HG02798 (cell line): ENCODE measurements around the gene SMIM5.

ENCODE experiments used
- ATAC-seq: cut with Tn5 transposase; IDR thresholded peaks from one replicate; pipeline ENCODE4 v1.9.1; 2021; ENCODE audit warnings: mild to moderate bottlenecking; ENCODE audit not compliant: unreplicated experiment, poor library complexity

The SMIM5 gene

DNA sequence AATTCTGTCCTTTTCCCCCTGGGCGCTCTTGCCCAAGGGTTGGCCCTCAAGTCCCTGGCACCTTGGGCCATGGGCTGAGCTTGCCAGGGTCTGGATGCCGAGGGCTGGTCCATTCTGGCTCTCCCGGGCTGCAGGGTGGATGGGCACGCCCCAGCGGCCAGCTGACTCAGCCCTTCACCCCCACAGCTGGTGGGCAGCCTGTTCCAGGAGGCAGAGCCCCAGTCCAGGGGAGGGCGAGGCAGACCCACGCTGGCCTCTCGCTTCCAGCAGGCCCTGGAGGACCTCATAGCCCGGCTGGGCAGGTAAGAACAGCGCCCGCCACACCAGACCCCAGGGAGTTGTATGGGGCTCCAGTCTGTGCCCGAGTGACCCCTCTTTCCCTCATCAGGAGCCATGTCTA, 30.6 kb upstream of the SMIM5 start:
- ATAC-seq, result no peak

DNA sequence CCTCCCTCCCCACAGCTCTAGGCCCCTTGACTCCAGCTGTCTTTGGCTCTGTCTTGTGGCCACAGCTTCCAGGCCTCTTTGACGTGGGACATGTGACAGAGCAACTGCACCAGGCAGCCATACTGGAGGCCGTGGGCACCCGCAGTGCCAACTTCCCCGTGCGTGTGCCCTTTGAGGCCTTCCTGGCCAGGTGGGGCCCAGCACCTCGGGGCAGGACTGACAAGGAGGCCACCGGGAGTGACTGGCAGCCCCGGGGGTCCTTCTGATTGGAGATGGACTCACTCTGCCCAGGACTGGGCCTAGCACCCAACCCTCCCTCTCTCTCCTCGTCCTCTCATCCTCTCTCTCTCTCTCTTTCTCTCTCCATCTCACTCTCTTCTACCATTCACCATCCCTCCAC, 30.1 kb upstream of the SMIM5 start:
- no peak for ATAC-seq

DNA sequence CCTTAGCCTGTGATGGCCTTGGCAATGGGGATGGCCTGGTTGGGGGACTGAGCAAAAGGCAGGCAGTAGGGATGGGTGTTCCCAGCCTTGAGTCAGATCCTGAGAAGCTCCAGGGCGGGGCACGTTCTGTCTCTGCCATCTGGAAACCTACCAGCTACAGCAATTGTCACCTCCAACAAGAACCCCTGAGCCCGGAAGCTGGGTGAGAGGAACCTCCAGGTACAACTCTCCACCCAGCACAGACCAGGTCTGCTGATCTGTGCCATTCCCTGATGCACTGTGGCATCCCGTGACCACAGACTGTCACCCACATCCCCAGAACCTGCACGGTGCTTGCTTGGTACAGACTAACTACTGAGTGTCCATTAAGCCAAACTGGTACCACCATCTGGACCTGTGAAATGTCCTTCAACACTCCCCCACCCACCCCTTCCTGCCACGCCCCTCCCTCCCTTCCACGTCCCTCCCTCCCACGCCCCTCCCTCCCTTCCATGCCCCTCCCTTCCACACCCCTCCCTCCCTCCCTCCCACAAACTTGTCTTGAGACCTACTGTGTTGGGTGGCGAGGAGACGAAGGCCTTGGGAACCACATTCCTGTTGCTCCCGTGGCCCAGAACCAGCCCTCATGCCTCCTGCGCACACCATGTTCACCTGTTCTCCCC, 29.1 kb upstream of the SMIM5 start:
- ATAC-seq, result no peak

DNA sequence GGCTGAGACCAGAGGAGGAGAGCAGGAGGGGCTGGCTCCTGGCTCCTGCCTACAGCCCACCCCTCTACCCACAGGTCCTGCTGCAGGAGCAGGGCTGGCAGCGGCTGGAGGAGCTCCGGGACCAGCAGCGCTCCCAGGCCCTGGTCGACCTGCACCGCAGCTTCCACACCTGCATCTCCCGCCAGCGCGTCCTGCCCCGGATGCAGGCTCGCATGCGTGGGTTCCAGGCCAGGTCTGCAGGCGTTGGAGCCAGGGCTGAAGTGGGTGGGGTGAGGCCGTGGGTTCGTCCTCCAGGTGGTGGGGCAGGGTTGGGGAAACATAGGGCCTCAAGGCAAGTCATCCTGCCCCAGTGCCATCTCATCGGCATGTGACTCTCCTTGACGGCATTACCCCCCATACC, 27.4 kb upstream of the SMIM5 start:
- ATAC-seq, result no peak

DNA sequence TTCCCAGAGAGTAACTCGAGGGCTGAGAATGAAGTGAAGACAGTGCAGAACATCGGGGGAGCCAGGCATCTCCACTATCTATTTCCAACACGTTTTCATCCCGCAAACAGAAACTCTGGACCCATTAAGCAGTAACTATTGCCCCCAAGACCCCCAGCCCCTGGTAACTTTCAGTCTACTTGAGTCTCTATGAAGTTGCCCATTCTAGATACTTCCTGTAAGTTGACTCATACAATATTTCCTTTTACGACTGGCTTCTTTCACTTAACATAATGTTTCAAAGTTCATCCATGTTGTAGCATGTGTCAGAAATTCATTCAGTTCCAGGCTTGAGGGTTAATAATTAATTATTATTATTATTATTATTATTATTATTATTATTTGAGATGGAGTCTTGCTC, 26.1 kb upstream of the SMIM5 start:
- no peak for ATAC-seq

DNA sequence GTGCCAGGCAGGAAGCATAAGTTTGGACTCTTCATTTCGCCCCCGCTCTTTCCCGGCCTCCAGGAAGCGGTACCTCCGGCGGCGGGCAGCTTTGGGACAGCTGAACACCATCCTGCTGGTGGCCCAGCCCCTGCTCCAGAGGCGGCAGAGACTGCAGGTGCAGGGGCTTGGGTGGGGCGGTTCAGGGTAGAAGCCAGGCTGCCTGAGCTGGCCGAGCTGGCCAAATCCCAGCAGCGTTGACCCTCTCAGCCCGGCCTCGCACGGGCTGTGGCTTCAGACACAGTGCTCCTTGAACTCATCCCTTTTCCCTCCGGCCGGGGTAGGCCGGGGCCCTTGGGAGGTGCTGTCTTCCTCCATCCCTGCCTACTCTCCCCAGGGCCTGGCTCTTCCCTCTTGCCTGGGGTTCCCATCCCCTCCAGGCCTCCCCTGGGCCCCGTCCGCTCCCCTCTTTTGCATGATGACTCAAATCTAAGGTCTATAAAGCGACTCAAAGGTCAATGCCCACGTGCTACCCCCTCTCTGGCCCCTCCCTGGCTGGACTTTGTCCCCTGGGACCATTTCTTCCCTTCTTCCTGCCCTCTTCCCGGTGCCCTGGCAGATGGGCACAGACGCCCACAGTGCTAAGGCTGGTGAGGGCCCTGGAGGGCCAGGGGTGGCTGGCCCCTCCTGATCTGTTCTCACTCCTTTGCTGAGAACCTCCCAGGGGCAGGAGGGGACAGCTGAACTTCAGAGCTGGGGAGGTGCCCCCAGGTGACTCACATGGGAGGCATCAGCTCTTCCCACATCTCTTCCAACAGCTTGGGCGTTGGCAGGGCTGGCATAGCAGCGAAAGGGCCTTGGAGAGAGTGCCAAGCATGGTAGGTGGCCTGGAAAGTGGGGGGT, 22.9 kb upstream of the SMIM5 start:
- no peak for ATAC-seq

DNA sequence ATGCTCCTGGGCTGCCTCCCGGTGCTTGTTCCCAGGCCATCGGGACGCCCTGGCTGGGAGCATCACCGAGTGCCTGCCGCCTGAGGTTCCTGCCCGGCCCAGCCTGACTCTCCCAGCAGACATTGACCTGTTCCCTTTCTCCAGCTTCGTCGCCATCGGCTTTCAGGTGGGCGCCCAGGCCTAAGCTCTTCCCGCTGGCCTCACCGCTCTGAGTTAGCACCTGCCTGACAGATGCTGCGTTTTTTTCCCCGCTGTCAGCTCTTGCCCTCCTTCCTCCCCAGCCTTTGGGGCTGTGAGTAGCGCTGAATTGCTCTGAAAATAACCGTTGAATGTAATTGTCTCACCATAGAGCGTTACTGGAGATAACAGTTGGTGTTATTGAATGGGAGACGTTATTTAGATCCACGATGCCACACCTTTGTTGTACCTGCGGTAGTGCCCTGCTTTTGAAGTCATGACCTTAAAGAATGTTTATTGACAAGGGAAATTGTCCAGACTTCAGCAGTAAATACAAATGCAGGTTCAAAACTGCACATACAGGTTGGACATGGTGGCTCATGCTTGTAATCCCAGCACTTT, 21.3 kb upstream of the SMIM5 start:
- ATAC-seq, result no peak

DNA sequence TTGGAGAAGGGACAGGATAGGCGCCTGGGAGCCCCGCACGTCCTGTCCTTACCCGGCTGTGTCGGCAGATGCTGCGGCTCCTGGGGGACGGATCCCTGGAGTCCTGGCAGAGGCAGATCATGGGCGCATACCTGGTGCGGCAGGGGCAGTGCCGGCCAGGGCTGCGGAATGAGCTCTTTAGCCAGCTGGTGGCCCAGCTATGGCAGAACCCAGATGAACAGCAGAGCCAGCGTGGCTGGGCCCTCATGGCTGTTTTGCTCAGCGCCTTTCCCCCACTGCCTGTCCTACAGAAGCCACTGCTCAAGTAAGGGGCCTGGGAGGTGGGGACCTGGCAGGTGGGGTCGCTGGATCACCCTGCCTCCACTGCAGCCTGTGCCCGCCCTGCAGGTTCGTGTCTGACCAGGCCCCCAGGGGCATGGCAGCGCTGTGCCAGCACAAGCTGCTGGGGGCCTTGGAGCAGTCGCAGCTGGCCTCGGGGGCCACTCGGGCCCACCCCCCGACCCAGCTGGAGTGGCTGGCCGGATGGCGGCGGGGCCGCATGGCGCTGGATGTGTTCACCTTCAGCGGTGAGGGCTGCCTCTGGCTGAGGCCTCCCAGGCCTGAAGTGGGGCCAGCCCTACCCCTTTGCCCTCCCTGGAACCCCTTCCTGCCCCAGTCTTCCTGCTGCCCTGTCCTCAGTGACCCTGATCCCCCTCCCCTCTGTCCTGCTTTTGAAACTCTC, 20.2 kb upstream of the SMIM5 start:
- ATAC-seq, result no peak

DNA sequence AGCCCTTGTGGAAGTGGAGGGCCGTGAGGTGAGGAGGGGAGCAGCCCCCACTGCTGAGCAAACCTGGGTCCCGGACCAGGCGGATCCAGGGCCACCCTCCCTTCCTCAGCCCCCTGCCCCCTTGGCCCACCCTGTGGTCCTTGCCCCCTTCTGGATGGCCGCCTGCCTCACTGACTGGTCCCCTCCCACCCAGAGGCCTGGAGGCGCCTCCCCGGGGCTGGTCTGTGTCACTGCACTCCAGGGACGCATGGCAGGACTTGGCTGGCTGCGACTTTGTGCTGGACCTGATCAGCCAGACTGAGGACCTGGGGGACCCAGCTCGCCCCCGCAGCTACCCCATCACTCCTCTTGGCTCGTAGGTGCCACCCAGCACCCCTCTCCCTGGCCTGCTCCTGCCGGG, 19.2 kb upstream of the SMIM5 start:
- ATAC-seq, result no peak

DNA sequence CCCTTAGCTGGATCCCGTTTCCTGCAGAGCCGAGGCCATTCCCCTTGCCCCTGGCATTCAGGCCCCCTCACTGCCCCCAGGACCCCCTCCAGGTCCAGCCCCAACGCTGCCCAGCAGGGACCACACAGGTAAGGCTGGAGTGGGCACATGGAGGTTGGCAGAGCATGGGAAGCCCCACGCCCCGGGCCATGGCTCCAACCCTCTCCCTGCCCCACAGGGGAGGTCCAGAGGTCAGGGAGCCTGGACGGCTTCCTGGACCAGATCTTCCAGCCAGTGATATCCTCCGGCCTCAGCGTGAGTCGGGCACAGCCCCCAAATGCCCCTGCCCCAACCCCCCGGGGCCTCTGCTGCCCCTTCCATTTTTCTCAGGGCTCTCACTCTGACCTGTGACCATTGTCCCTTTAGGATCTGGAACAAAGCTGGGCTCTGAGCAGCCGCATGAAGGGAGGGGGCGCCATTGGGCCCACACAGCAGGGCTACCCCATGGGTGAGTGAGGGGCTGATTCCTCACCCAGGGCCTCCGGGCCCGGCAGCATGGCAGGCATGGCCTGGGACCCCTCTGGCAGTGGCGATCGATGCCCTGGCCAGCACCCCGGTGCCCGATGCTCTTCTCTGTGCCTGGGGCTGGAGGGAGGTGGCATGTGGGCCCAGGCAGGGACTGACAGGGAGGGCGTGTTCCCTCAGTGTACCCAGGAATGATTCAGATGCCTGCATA, 18.5 kb upstream of the SMIM5 start:
- ATAC-seq, result no peak

DNA sequence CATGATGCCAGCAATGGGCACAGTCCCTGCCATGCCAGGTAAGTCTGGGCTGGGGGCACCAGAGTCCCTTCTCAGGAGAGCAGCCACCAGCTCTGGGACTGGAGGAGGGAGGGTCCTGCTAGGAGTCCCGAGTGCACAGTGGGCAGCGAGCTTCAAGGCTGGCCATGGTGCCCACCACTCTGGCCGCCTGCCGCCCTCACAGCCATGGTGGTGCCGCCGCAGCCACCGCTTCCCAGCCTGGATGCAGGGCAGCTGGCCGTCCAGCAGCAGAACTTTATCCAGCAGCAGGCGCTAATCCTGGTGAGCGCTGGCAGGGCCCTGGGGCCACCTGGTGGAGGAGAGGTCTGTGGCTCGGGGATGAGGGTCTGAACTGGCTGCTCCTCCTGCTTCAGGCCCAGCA, 17.9 kb upstream of the SMIM5 start:
- no peak for ATAC-seq

DNA sequence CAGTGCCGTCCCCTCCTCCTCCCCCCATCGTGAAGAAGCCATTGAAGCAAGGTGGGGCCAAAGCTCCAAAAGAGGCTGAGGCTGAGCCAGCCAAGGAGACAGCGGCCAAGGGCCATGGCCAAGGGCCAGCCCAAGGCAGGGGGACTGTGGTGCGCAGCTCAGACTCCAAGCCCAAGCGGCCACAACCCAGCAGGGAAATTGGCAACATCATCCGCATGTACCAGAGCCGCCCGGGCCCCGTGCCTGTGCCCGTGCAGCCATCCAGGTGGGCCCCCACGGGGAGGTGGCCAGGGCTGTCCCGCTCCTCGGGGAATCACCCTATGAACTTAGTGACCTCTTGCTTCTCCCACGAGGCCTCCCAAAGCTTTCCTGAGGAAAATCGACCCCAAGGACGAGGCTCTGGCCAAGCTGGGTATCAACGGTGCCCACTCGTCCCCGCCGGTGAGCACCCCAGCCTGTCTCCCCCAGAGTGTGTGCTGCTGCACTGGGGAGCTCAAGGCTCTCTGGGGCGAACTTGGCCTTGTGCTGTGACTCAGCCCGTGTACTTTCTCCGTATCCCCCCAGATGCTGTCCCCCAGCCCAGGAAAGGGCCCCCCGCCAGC, 16.6 kb upstream of the SMIM5 start:
- ATAC-seq, result no peak

DNA sequence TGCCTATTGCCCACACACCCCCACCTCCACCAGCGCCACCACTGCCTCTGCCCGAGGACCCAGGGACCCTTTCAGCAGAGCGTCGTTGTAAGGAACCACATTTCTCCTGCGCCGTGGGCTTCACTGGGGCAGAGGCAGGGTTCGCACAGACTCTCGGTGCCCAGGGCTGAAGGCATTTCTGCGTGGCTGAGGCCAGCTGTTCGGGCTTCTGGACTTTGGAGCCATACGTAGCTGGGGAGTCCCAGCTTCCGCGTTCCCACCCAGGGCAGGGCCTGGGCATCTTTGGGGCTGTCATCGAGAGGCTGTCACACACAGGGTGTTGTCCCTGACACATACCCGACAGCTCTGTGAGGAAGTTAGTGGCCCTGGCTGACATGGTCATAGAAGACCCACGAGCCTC, 16.0 kb upstream of the SMIM5 start:
- no peak for ATAC-seq

DNA sequence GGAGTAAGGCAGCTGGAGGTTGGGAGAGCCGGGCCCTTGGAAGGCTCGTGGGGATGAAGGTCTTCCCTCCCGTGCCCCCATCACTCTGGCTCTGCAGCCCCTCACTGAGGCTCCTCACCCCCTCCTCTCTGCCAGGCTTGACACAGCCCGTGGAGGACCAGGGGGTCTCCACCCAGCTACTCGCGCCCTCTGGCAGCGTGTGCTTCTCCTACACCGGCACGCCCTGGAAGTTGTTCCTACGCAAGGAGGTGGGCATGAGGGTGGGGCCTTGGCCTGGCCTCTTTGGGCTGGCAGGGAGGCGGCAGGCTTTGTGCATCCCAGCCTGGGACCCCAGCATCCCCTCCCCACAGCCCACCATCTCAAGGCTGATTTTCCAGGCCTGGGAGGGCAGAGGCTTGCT, 15.6 kb upstream of the SMIM5 start:
- no peak for ATAC-seq

DNA sequence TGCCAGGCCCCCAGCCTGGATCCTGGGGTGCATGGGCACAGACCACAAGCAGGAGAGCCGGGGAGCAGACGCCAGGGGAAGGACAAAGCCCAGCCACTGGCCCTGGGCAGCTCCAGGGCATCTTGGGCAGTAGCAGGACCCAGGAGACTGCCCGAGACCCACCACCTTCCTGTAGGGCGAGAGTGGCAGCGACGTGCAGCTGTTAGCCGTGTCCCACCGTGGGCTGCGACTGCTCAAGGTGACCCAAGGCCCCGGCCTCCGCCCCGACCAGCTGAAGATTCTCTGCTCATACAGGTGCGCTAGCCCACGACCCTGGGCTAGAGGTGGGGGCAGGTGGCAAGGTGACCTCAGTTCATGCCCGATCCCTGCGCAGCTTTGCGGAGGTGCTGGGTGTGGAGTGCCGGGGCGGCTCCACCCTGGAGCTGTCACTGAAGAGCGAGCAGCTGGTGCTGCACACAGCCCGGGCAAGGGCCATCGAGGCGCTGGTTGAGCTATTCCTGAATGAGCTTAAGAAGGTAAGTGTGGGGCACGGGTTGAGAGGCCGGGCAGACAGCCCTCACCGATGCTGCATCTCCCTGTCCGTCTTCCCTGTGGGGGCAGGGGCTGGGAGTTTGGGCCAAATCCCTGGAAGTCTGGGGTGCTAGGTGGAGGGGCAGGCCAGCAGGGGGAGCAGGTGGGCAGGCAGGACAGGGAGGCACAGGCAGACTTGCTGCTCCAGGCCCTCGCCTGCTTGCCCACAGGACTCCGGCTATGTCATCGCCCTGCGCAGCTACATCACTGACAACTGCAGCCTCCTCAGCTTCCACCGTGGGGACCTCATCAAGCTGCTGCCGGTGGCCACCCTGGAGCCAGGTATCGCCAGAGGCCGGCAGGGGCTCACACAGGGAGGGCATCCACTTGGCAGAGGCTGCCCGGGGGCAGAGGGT, 13.5 kb upstream of the SMIM5 start:
- no peak for ATAC-seq

DNA sequence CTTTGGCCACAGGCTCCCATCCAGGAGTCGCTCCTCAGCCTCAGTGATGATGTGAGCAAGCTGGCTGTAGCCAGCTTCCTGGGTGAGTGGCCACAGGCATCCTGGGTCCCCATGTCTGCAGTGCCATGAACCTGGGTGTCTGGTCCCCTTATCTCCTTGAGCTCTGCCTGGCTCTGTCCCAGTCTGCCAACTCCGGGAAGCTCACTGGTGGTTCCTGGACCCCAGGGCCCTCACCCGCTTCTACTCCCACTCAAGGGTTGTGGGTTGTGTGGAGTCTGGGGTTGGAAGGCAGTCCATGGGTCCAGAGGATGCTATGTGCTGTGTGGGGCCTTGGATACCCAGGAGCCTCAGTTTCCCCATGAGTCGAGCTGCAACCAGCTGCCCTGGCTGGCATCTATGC, 11.7 kb upstream of the SMIM5 start:
- ATAC-seq, result no peak

DNA sequence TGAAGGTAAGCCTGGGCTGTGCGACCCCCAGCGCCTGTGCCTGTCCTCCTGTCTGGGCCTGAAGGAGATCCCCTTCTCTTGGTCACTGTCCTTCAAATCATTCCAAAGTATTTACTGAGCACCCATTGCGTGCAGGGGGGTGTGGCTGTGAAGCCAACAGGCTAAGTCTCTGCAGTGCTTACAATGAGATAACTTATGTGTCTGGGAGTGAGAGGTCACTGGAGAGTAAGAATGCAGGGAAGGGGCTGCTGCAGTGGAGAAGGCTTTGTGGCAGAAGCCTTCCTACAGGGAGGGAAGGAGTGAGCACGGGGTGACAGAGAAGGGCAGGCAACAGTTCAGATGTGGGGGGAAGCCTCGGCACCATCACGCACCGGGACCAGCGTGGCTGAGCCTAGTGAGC, 11.2 kb upstream of the SMIM5 start:
- ATAC-seq, result no peak

DNA sequence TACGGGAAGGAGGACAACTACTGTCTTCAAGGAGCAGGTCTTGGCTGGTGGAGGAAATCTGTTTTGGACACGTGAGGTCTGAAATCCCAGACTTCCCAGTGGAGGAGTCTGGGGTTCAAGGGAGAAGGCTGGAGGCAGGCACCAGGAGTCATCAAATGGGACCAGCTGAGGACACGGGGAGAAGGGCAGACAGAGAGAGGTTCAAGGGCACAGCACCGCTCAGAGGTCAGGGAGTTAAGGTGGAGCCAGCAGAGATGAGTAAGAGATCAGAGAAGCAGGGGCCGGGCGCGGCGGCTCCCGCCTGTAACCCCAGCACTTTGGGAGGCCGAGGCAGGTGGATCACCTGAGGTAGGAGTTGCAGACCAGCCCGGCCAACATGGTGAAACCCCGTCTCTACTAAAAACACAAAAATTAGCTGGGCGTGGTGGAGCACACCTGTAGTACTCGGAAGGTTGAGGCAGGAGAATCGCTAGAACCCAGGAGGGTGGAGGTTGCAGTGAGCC, 10.4 kb upstream of the SMIM5 start:
- no peak for ATAC-seq

DNA sequence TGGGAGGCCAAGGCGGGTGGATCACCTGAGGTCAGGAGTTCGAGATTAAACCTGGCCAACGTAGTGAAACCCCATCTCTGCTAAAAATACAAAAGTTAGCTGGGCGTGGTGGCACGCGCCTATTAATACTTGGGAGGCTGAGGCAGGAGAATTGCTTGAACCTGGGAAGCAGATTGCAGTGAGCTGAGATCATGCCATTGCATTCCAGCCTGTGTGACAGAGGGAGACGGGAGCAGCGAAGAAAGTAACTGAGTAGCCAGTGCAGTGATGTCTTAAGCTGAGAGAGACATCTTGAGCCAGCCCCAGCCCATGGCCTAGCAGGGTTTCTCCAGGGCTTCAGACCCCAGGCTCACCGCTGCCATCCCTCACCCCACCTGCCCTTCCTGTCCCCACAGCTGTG, 9.8 kb upstream of the SMIM5 start:
- ATAC-seq, result no peak
